GM12878 (cell line): ENCODE data around the gene MROH7. TPM values are rescaled to one million over a fixed set of nuclear protein-coding genes. Genes with fewer than 3 reads are reported as not detected.

Experiments used
- ATAC-seq: fragments of 200-7000 bp; cut with Tn5 transposase; 3 replicates; pipeline ENCODE4 v1.9.1; 2020; ENCODE audit warnings: mild to moderate bottlenecking, moderate library complexity
- BruUV-seq: library from RNA; stranded (reverse); fragments of 400-500 nt; replicated peaks from 2 replicates; lab custom pipeline; 2021; lab: Mats Ljungman, UMichigan
- CTCF ChIA-PET: fragments of 300-600 bp; sonication (Branson Sonifier 250); formaldehyde crosslinking; extraction: SDS; loops from one replicate; lab custom pipeline; 2021; ENCODE audit warnings: inconsistent platforms; lab: Yijun Ruan, JAX
- POLR2A ChIA-PET: fragments of 350-600 bp; formaldehyde crosslinking; extraction: SDS; loops from one replicate; lab custom pipeline; 2021; ENCODE audit warnings: inconsistent platforms; lab: Charles Lee
- RAD21 ChIA-PET: fragments of 300-600 bp; sonication (Branson Sonifier 250); formaldehyde crosslinking; loops from one replicate; lab custom pipeline; 2023; ENCODE audit warnings: antibody characterized with exemption; ENCODE audit not compliant: unreplicated experiment; lab: Charles Lee
- SMC1A ChIA-PET: fragments of 300-600 bp; sonication (Branson Sonifier 250); formaldehyde crosslinking; loops from one replicate; lab custom pipeline; 2023; ENCODE audit not compliant: unreplicated experiment, uncharacterized antibody; lab: Charles Lee
- DNase-seq: peaks from one replicate; pipeline ENCODE4 v3.0.0-alpha.2; 2011; ENCODE audit warnings: low read depth, low spot score
- FAIRE-seq: peaks from 3 replicates; lab custom pipeline; 2011; peaks lifted over from hg19 to GRCh38; lab: Jason Lieb, UNC
- H2AFZ ChIP-seq: 2 replicates; pipeline ENCODE4 v1.6.0; 2011; ENCODE audit warnings: low read depth, low read length, control low read depth; ENCODE audit not compliant: control insufficient read depth
- H3K27ac ChIP-seq: 2 replicates; pipeline ENCODE4 v1.5.1; 2011; ENCODE audit warnings: control low read depth; ENCODE audit not compliant: control insufficient read depth, insufficient read depth
- H3K27me3 ChIP-seq, 2 experiments: replicated peaks in 1 of 2; 2 replicates each; pipeline versions ENCODE4 v1.6.0 to v1.6.1; 2011; ENCODE audit warnings: low read length in 1 of 2; ENCODE audit not compliant: control insufficient read depth in 2 of 2, insufficient read depth in 2 of 2
- H3K36me3 ChIP-seq, 2 experiments: 2 replicates each; pipeline ENCODE4 v1.5.1; 2011; ENCODE audit warnings: low read length in 1 of 2; ENCODE audit not compliant: control insufficient read depth in 2 of 2, insufficient read depth in 2 of 2
- H3K4me1 ChIP-seq: 2 replicates; pipeline ENCODE4 v1.6.1; 2011; ENCODE audit warnings: mild to moderate bottlenecking, low read length, moderate library complexity, mixed read lengths; ENCODE audit not compliant: control insufficient read depth, insufficient read depth
- H3K4me2 ChIP-seq: 2 replicates; pipeline ENCODE4 v1.6.0; 2011; ENCODE audit warnings: control low read depth; ENCODE audit not compliant: control insufficient read depth, insufficient read depth
- H3K4me3 ChIP-seq: fragments of 200-600 bp; sonication (generic); 2 replicates; pipeline ENCODE4 v1.5.1; 2016
- H3K79me2 ChIP-seq: 2 replicates; pipeline ENCODE4 v1.6.0; 2011; ENCODE audit warnings: low read length; ENCODE audit not compliant: control insufficient read depth, insufficient read depth
- H3K9ac ChIP-seq: 2 replicates; pipeline ENCODE4 v1.8.0; 2011; ENCODE audit warnings: low read length, control low read depth, mixed read lengths; ENCODE audit not compliant: control insufficient read depth, insufficient read depth
- H3K9me3 ChIP-seq: replicated peaks from 3 replicates; pipeline ENCODE4 v1.5.1; 2011; ENCODE audit warnings: mild to moderate bottlenecking, low read length; ENCODE audit not compliant: control insufficient read depth, insufficient read depth
- H4K20me1 ChIP-seq: 2 replicates; pipeline ENCODE4 v1.6.0; 2011; ENCODE audit not compliant: control insufficient read depth, insufficient read depth
- E2F8 ChIP-seq: fragments of 450-650 bp; IDR thresholded peaks from 2 replicates; pipeline ENCODE4 v1.6.1; 2018; ENCODE audit warnings: mild to moderate bottlenecking, low read depth, moderate library complexity; ENCODE audit not compliant: partially characterized antibody
- EGR1 ChIP-seq, 2 experiments: IDR thresholded peaks; 1 replicate in 1 of 2; 2 replicates in 1 of 2; pipeline ENCODE4 v1.6.1; 2011 to 2012; ENCODE audit warnings: low read depth in 2 of 2, low read length in 2 of 2, borderline replicate concordance in 1 of 2, mild to moderate bottlenecking in 1 of 2, moderate library complexity in 1 of 2
- EZH2 ChIP-seq: IDR thresholded peaks from 2 replicates; pipeline ENCODE4 v1.6.1; 2012; ENCODE audit warnings: low read depth, mild to moderate bottlenecking, control low read depth, inconsistent platforms, low read length, borderline replicate concordance; ENCODE audit not compliant: control insufficient read depth
- GATAD2B ChIP-seq: fragments of 450-650 bp; conservative IDR thresholded peaks from 2 replicates; pipeline ENCODE4 v1.6.1; 2017; ENCODE audit warnings: low read depth, mild to moderate bottlenecking, moderate library complexity
- NFYB ChIP-seq: IDR thresholded peaks from 2 replicates; pipeline ENCODE4 v1.6.1; 2011; ENCODE audit warnings: low read depth, mild to moderate bottlenecking, low read length, improper control_type of control experiment, moderate library complexity; ENCODE audit not compliant: insufficient read depth
- PAX8 ChIP-seq: fragments of 450-650 bp; IDR thresholded peaks from 2 replicates; pipeline ENCODE4 v1.6.1; 2017; ENCODE audit warnings: mild to moderate bottlenecking, moderate library complexity
- RFX5 ChIP-seq: IDR thresholded peaks from 2 replicates; pipeline ENCODE4 v1.6.1; 2011; ENCODE audit warnings: low read depth, low read length, improper control_type of control experiment
- RUNX3 ChIP-seq: IDR thresholded peaks from 2 replicates; pipeline ENCODE4 v1.6.1; 2012; ENCODE audit warnings: low read length, inconsistent platforms
- STAT1 ChIP-seq: fragments of 450-650 bp; conservative IDR thresholded peaks from 2 replicates; pipeline ENCODE4 v1.6.1; 2014; ENCODE audit warnings: antibody characterized with exemption, mild to moderate bottlenecking
- TAF1 ChIP-seq: IDR thresholded peaks from 2 replicates; pipeline ENCODE4 v1.6.1; 2011; ENCODE audit warnings: mild to moderate bottlenecking, low read depth, low read length, borderline replicate concordance
- TCF12 ChIP-seq: IDR thresholded peaks from 2 replicates; pipeline ENCODE4 v1.6.1; 2011; ENCODE audit warnings: low read depth, mild to moderate bottlenecking, low read length
- TCF7 ChIP-seq: IDR thresholded peaks from 2 replicates; pipeline ENCODE4 v1.6.1; 2014; ENCODE audit warnings: antibody characterized with exemption, borderline replicate concordance
- WGBS: methylation state at CpG from one replicate; pipeline ENCODE4 v1.1.6; 2016; ENCODE audit warnings: low lambda C conversion rate; ENCODE audit not compliant: insufficient replicate concordance, insufficient coverage; ENCODE audit errors: missing lambda C conversion rate; 5-methylcytosine and 5-hydroxymethylcytosine counted together
- in situ Hi-C: fragments of 300-500 bp; cut with MboI; formaldehyde crosslinking; loops from 9 replicates; pipeline ENCODE4 v1.14.3; 2018; ENCODE audit warnings: mixed read lengths
- intact Hi-C: fragments of 100-400 bp; cut with micrococcal nuclease; formaldehyde crosslinking; loops from one replicate; pipeline ENCODE4 v1.14.2; 2022; ENCODE audit not compliant: unreplicated experiment
- polyA plus RNA-seq, 11 experiments: library from polyadenylated mRNA; depleted of rRNA in 4 of 11; unstranded in 6 of 11; stranded (reverse) in 5 of 11; fragments of >200 nt; fragmentation: Nextera tagmentation in 4 of 11; fragmentation: Illumina TruSeq in 1 of 11; extraction: Ambion mirVana in 4 of 11; extraction: Trizol in 1 of 11; gene quantifications; 1 replicate in 1 of 11; 2 replicates in 10 of 11; pipeline versions ENCODE4 v1.2.1 to v1.2.3, GENCODE V29; 2011 to 2016; ENCODE audit warnings: inconsistent platforms in 2 of 11, missing spikeins in 2 of 11, low read depth in 1 of 11
- total RNA-seq, 4 experiments: library from RNA; depleted of rRNA in 3 of 4; stranded (reverse); fragments of >200 nt in 3 of 4; fragmentation: Illumina TruSeq in 1 of 4; extraction: Trizol in 1 of 4; gene quantifications; 2 replicates each; pipeline versions ENCODE4 v1.2.1 to v1.2.3, GENCODE V29; 2013 to 2021
- TF ChIP-seq, protein P1 (sequence below): fragments of 450-650 bp; conservative IDR thresholded peaks from 2 replicates; pipeline ENCODE4 v1.6.1; 2017; ENCODE audit warnings: mild to moderate bottlenecking, moderate library complexity

Gene MROH7
- total and polyA plus RNA-seq, 10 of the 15 experiments (the other 5 are each of a cell fraction or from before 2014, with no cell fraction given): 0.11 TPM; not detected in 9

- Histone ChIP-seq H3K4me3 (no peak overlapping the region), H3K4me1 (no peaks in the 10 kb centered on the region), H3K27ac (no peak overlapping the region), H3K9ac (no peak overlapping the region), H3K27me3 (no peaks in the 10 kb centered on the region), H3K36me3 (no peaks in the 10 kb centered on the region), H3K4me2 (no peak overlapping the region), H2AFZ (no peak overlapping the region)
- RAD21 ChIA-PET: interaction anchor here (0.7 kb wide), 1 partner anchor 18 kb away, joined by 3 read pairs; no protein-coding TSS in a partner anchor
- intact Hi-C loops: no loop called here
- FAIRE-seq: no peak
- BruUV-seq: no TSS peak
- SMC1A ChIA-PET: interaction anchor here (1.2 kb wide), 1 partner anchor 19 kb away, joined by 3 read pairs; the partner anchor contains the start of gene FAM151A
- 52% methylated on average over 7 of the region's 7 CpGs for WGBS
- POLR2A ChIA-PET: no interaction called here
- DNase-seq: no peak
- CTCF ChIA-PET: no interaction called here
- TF ChIP-seq EGR1 (IDR thresholded peaks at IDR 0.05; ENCODE audit: borderline replicate concordance in 1 of 2, low read depth in 2 of 2, low read length in 2 of 2) (no peak), RUNX3 (no peak), PAX8 (no peak), E2F8 (no peak), RFX5 (no peak), STAT1 (no peak), TAF1 (no peak), EZH2 (no peak), TCF7 (no peak), NFYB (no peak), TCF12 (no peak), GATAD2B (no peak)
- TF ChIP-seq, protein P1, sequence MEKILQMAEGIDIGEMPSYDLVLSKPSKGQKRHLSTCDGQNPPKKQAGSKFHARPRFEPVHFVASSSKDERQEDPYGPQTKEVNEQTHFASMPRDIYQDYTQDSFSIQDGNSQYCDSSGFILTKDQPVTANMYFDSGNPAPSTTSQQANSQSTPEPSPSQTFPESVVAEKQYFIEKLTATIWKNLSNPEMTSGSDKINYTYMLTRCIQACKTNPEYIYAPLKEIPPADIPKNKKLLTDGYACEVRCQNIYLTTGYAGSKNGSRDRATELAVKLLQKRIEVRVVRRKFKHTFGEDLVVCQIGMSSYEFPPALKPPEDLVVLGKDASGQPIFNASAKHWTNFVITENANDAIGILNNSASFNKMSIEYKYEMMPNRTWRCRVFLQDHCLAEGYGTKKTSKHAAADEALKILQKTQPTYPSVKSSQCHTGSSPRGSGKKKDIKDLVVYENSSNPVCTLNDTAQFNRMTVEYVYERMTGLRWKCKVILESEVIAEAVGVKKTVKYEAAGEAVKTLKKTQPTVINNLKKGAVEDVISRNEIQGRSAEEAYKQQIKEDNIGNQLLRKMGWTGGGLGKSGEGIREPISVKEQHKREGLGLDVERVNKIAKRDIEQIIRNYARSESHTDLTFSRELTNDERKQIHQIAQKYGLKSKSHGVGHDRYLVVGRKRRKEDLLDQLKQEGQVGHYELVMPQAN: no peak
- TF ChIP-seq, all 136 proteins: peak for 0
- Histone ChIP-seq H3K79me2 (no peaks in the 10 kb centered on the region), H3K9me3 (no peaks in the 10 kb centered on the region), H4K20me1 (no peaks in the 10 kb centered on the region)
- in situ Hi-C loops: no loop called here
- ATAC-seq: no peak
Observed at GRCh38 chr1:54604051-54604450, 37.5 kb upstream of the MROH7 start.
